H1 (cell line): ENCODE results near the gene DHRS13. TPM values are rescaled to one million over a fixed set of nuclear protein-coding genes. Genes with fewer than 3 reads are reported as not detected.

Experiments
- CEBPB ChIP-seq: IDR thresholded peaks from 2 replicates; pipeline ENCODE4 v1.6.1; 2012; ENCODE audit warnings: low read depth, low read length
- CHD2 ChIP-seq: IDR thresholded peaks from 2 replicates; pipeline ENCODE4 v1.6.1; 2012; ENCODE audit warnings: low read length, improper control_type of control experiment
- RFX5 ChIP-seq: IDR thresholded peaks from 2 replicates; pipeline ENCODE4 v1.6.1; 2011; ENCODE audit warnings: low read depth, low read length, improper control_type of control experiment, borderline replicate concordance
- SRF ChIP-seq: IDR thresholded peaks from 2 replicates; pipeline ENCODE4 v1.6.1; 2011; ENCODE audit warnings: mild to moderate bottlenecking, low read depth, low read length, moderate library complexity
- SUZ12 ChIP-seq: fragments of 200-600 bp; sonication (generic); IDR thresholded peaks from 2 replicates; pipeline ENCODE4 v1.6.1; 2012; ENCODE audit warnings: mild to moderate bottlenecking, inconsistent platforms, low read length, moderate library complexity, mixed read lengths
- ZNF274 ChIP-seq: IDR thresholded peaks from 2 replicates; pipeline ENCODE4 v1.7.0; 2012; ENCODE audit warnings: low read length, borderline replicate concordance; ENCODE audit errors: extremely low read depth
- polyA plus RNA-seq, 7 experiments: library from polyadenylated mRNA; depleted of rRNA in 3 of 7; stranded (reverse) in 5 of 7; unstranded in 2 of 7; fragments of >200 nt in 5 of 7; fragments of 200-250 nt in 2 of 7; gene quantifications; 1 replicate in 5 of 7; 2 replicates in 1 of 7; 4 replicates in 1 of 7; pipeline versions ENCODE4 v1.2.1 to v1.2.3, GENCODE V29; 2011 to 2013; ENCODE audit warnings: missing spikeins in 2 of 7, mixed read lengths in 2 of 7
- total RNA-seq: library from RNA; stranded (reverse); fragmentation: NEBNext Ultra II Directional; extraction: Animal tissue kit (Norgen Biotek cat#: 25700); gene quantifications from 2 replicates; pipeline ENCODE4 v1.2.1, GENCODE V29; 2021

Gene DHRS13
- total and polyA plus RNA-seq, 2 of the 8 experiments (the other 6 are each of a cell fraction or from before 2014, with no cell fraction given): 23.7 to 30.0 TPM

GRCh38 chr17:28865946-28866752 lies 36.7 kb downstream of the DHRS13 start (continued):
- TF ChIP-seq ZNF274 (no peak), CHD2 (no peak), CEBPB (no peak), SUZ12 (no peak), SRF (no peak), RFX5 (no peak)
- TF ChIP-seq, all 59 proteins: peak for 0
